GM04503 (cell line): ENCODE data around the gene CTNND2.

Experiments used
- DNase-seq: peaks from one replicate; pipeline ENCODE4 v3.0.0-alpha.2; 2012; ENCODE audit warnings: low read depth

Gene CTNND2

DNA sequence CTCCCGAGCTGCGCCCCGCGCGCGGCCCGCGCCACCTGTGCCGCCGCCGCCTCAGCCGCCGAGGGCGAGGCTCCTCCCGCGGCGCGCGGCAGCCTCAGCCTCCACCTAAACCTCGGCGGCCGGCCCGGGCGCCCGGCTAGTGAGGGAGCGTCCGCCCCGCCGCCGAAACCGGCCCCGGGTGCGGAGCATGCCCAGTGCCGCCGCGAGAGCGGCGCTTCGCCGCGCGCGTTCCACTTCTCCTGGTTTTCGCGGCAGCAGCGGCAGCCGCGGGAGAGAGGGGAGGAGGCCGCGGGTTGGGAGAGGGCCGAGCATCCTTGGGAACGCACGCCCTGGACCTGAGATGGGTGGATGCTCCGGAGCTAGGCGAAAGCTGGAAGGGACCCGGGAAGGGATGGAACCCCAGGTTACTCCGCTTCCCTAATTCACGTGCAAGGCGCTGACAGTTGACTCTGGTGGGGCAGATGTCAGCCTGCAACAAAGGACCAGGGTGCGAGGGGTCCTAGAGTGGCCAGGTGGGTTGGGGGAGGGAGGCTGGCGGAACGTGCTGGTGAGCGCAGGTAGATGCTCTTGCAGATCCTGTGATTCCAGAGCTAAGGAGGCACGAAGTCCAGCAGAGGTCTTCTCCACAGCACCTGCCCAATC lies at the start of gene CTNND2:
CTNND2 (minus strand) TSS at position 182 of the 642 bp plus-strand sequence. CDS start 593 bp downstream, outside the sequence.
- no peak for DNase-seq

GRCh38 chr5:11946317-11946716 lies 42.1 kb upstream of the CTNND2 start:
- no peak for DNase-seq

DNA sequence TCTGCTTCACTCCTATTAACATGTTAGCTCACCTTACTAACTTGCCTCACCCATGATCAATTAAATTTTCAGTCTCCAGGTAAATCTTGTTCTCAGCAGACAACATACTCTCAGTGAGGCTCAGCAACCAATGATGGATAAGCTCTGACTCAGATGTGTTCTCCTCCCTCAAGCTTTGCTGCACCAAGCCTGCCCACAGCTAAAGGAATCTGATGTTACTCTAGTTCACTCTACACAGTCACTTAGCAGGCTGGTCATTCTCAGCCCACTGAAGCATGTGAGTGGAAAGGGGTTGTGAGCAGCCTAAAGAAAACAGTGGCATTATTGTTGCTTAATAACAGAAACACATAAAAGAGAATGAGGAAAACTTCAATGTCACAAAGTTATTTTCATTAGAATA lies 37.3 kb upstream of the CTNND2 start:
- DNase-seq: no peak

GRCh38 chr5:11931638-11932037 lies 27.4 kb upstream of the CTNND2 start:
- DNase-seq: no peak

DNA sequence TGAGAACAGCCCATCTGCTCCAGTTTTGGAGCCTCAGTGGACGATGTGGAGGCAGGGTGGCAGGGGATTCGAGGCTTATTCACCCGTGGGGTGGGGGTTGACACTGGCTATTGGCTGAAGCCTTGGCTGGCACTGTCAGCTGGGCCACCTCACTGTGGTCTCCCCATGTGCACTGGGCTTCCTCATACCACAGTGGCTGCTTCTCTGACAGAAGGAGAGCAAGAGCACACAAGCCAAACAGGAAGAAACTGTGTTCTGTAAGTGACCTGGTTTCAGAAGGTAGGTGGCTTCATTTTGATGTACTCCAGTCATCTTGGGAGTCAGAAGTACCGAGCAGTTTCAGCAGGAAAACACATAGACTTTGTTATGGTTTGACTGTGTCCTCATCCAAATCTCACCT lies 24.7 kb upstream of the CTNND2 start:
- DNase-seq: no peak

DNA sequence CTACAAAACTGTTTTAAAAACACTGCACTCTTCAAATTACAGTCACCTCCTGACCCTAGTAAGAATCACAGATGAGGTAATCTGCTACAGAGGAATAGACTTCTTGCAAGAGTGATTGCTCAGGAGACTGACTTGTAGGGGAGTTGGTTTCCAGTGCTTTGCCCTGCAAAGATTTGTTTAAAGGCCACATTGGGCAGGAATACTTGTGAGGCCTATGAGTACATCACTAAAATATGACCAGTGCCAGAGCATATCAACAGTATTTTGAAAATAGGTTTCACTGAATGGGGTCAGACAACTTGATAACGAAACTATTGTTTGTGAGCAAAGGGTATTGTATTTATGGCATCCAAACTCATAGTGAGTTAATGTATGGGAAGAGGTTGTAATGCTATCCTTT lies 21.5 kb upstream of the CTNND2 start:
- DNase-seq: no peak

DNA sequence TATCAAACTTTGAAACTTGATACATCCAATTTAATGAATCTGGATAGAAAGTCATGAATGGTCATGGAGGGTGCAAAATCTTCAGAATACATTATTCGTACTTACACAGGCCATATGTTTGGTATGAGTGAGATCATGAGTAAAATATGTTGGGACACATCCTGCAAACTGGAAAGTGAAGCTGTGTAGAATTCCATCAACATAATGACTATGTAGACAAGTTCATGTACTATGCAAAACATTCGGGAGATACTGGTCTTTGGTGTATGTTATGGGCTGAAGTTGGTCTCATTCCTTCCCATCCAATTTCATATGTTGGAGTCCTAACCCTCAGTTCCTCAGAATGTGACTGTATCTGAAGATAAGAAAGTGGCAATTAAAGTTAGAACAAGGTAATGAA lies 18.1 kb upstream of the CTNND2 start:
- no peak for DNase-seq

GRCh38 chr5:11918463-11919045 lies 14.3 kb upstream of the CTNND2 start:
- DNase-seq: no peak

GRCh38 chr5:11909471-11909870 lies 5.2 kb upstream of the CTNND2 start:
- no peak for DNase-seq

DNA sequence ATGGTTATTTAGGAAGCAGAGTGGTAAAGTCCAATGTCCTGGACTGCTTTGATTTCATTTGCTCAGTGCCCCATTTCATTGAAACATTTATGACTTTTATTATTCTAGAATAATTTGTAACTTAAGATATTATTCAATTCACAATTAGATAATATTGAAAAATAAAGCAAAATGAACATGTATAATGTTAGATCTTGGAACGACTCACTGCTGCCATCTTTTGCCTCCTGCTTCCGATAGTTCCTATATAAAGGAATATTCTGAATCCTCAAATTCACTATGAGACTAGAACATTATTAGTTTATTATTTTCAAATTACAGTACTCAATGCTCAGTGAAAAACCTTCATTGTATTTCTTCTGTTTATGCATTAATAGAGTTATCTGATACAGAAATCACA lies 2.3 kb upstream of the CTNND2 start:
- no peak for DNase-seq

GRCh38 chr5:11905206-11905605 lies 960 bp upstream of the CTNND2 start:
- DNase-seq: no peak

GRCh38 chr5:11903614-11904264 lies 507 bp downstream of the CTNND2 start:
- no peak for DNase-seq

DNA sequence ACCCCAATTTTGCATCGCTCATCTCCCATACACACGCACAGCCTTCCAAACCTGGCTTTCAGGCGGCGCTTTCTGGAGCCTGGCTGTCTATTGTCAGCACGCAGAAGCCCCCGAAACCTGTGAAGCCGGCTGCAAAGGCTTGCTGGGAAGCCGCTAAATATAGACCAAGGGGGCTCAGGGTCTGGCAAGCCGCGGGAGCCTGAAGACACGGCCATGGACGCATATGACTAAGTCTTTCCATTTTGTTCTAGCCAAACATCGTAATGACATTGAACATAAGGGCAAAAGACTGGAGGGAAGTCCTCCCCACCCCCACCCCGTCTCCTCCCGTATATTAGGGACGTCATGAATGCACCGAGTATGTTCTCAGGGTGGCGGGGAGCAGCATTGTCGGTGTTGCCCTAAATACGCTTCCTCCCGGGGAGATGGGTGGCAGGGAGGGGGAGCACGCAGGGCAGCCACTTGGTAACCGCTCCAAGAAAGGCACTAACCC lies 1.1 kb downstream of the CTNND2 start:
- DNase-seq: no peak

GRCh38 chr5:11902201-11902619 lies 2.0 kb downstream of the CTNND2 start:
- no peak for DNase-seq

- DNase-seq: no peak
These were observed 5.5 kb downstream of the CTNND2 start for GRCh38 chr5:11898787-11899186.

GRCh38 chr5:11897781-11898180 lies 6.5 kb downstream of the CTNND2 start:
- DNase-seq: no peak

DNA sequence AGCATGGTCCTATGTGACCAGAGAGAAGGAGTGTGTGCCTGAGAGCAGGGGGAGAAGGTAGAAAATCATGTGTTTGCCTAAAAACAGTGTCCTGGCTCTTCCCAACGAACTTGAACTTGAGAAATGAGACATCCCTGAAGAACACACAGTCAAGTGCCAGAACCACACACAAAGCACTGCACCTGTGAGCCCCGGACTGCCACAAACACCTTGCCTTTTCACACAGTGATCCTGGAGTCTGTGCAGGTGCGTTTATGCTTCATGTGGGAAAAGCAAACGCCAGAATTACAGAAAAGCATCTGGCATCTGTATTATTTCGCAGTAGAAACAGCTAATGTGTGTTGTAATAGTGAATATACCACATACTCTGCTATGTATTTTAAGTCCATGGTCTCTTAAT lies 9.3 kb downstream of the CTNND2 start:
- no peak for DNase-seq

GRCh38 chr5:11892832-11893231 lies 11.4 kb downstream of the CTNND2 start:
- no peak for DNase-seq

- DNase-seq: no peak
These were observed 13.5 kb downstream of the CTNND2 start for GRCh38 chr5:11890777-11891176.

GRCh38 chr5:11888221-11888620 lies 16.0 kb downstream of the CTNND2 start:
- no peak for DNase-seq

DNA sequence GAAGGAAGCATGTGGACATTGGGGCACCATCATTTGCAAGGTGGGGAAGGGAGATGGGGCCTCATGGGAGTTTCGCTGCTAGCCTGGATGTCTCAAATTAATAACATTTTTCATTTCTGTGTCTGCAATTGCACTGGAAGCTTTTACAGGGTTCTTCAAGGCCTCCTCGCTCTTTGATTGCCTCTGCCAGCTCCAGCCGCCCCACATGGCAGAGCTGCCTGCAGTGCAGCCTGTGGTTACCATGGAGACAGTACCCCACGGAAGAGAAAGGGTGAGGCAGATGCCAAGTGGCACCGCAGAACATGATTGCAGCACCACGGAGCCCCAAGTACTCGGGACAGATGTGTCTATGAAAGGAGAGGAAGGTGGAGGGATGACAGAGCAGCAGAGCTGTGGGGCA lies 25.4 kb downstream of the CTNND2 start:
- no peak for DNase-seq

DNA sequence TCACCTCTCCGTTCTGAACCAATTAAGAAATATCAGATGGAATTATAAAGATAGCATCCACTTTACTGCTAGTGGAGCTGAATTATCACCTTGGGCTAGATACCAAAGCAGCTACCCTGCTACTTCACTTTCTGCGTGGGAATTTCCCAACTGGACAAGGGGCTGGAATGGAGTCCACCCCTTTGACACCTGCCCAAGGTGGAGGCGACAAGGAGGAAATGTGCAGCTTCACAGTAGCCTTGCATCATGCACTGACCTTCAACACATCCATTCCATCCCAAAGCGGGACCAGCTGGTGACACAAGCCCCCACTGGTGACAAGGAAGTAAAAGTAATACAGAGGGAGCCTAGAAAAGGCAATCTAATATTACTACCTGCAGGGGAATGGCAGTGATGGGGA lies 30.7 kb downstream of the CTNND2 start:
- no peak for DNase-seq

DNA sequence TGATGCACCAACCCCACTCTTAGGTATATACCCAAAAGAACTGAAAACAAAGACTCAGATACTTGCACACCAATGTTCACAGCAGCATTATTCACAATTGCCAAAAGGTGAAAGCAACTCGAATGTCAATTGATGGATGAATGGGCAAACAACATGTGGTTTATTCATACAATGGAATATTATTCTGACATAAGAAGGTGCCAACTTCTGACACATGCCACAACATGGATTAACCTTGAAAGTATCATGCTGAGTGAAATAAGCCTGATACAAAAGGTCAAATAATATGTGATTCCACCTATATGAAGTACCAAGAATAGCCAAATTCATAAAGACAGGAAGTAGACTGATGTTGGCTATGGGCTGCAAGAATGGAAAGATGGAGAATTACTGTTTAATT lies 35.0 kb downstream of the CTNND2 start:
- DNase-seq: no peak

DNA sequence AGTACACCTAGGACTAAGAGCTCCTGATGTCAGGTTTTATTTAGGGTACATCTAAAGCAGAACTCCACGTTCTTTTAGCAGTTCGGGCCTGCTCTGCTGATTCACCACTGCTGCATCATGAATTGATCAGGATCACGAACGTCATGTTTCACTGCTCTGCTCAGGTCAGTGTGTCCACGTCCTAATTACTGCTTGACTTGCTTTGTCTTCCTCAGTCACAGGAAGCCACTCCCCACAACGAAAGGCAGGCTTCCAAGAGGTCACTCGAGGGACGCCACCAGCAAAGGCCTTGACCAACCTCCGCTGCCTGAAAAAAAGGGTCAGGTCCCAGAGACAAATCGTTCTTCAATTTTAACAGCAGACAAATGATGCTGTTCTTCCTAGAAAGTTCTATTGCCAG lies 40.3 kb downstream of the CTNND2 start:
- DNase-seq: no peak
